H9 (cell line): ENCODE data around the gene SRPX2. TPM values are rescaled to one million over a fixed set of nuclear protein-coding genes. Genes with fewer than 3 reads are reported as not detected.

Experiments
- DNase-seq: peaks from one replicate; pipeline ENCODE4 v3.0.0-alpha.2; 2017
- H2AFZ ChIP-seq: one replicate; pipeline ENCODE4 v1.6.1; 2013; ENCODE audit warnings: mild to moderate bottlenecking, low read length, control low read depth, moderate library complexity
- H2AK5ac ChIP-seq: 2 replicates; pipeline ENCODE4 v1.6.1; 2013; ENCODE audit warnings: low read length, control low read depth, mixed read lengths; ENCODE audit not compliant: insufficient read length
- H2BK120ac ChIP-seq: one replicate; pipeline ENCODE4 v1.6.1; 2013; ENCODE audit warnings: low read depth, mild to moderate bottlenecking, low read length, control low read depth, inconsistent platforms; ENCODE audit not compliant: poor library complexity, severe bottlenecking
- H2BK12ac ChIP-seq: 2 replicates; pipeline ENCODE4 v1.6.1; 2013; ENCODE audit warnings: low read length, control low read depth, mixed read lengths, low read depth; ENCODE audit not compliant: insufficient read length
- H2BK15ac ChIP-seq: 2 replicates; pipeline ENCODE4 v1.6.1; 2013; ENCODE audit warnings: low read depth, low read length, control low read depth
- H2BK20ac ChIP-seq: one replicate; pipeline ENCODE4 v1.6.1; 2013; ENCODE audit warnings: low read depth, mild to moderate bottlenecking, low read length, control low read depth, inconsistent platforms; ENCODE audit not compliant: poor library complexity, severe bottlenecking
- H2BK5ac ChIP-seq: 2 replicates; pipeline ENCODE4 v1.6.1; 2013; ENCODE audit warnings: low read length, control low read depth, mixed read lengths; ENCODE audit not compliant: insufficient read length
- H3K14ac ChIP-seq: 2 replicates; pipeline ENCODE4 v1.6.1; 2013; ENCODE audit warnings: low read length, control low read depth; ENCODE audit not compliant: insufficient read depth
- H3K18ac ChIP-seq: 2 replicates; pipeline ENCODE4 v1.6.1; 2013; ENCODE audit warnings: low read depth, mild to moderate bottlenecking, mixed read lengths, low read length, control low read depth; ENCODE audit not compliant: insufficient read length
- H3K23ac ChIP-seq: 2 replicates; pipeline ENCODE4 v1.6.1; 2013; ENCODE audit warnings: low read length, control low read depth, mixed read lengths, low read depth; ENCODE audit not compliant: insufficient read length
- H3K23me2 ChIP-seq: 2 replicates; pipeline ENCODE4 v1.6.1; 2013; ENCODE audit warnings: low read depth, mild to moderate bottlenecking, mixed read lengths, low read length, control low read depth; ENCODE audit not compliant: insufficient read length, poor library complexity, severe bottlenecking
- H3K27ac ChIP-seq: 2 replicates; pipeline ENCODE4 v1.5.1; 2013; ENCODE audit warnings: low read length, control low read depth, mixed read lengths, low read depth; ENCODE audit not compliant: insufficient read length
- H3K27me3 ChIP-seq: 2 replicates; pipeline ENCODE4 v1.6.1; 2013; ENCODE audit warnings: low read length, control low read depth, inconsistent platforms; ENCODE audit not compliant: insufficient read depth
- H3K4ac ChIP-seq: 2 replicates; pipeline ENCODE4 v1.6.1; 2013; ENCODE audit warnings: low read depth, mild to moderate bottlenecking, control low read depth, inconsistent platforms, low read length, moderate library complexity
- H3K4me1 ChIP-seq: 2 replicates; pipeline ENCODE4 v1.6.1; 2013; ENCODE audit warnings: low read length, control low read depth, inconsistent platforms; ENCODE audit not compliant: insufficient read depth
- H3K4me2 ChIP-seq: 2 replicates; pipeline ENCODE4 v1.6.1; 2013; ENCODE audit warnings: low read length, control low read depth, mixed read lengths; ENCODE audit not compliant: insufficient read length, insufficient read depth
- H3K56ac ChIP-seq: 2 replicates; pipeline ENCODE4 v1.6.1; 2013; ENCODE audit warnings: low read depth, mild to moderate bottlenecking, mixed read lengths, low read length, control low read depth; ENCODE audit not compliant: insufficient read length
- H3K79me1 ChIP-seq: 2 replicates; pipeline ENCODE4 v1.6.1; 2013; ENCODE audit warnings: low read depth, mild to moderate bottlenecking, moderate library complexity, low read length, control low read depth, inconsistent platforms; ENCODE audit not compliant: insufficient read depth, poor library complexity, severe bottlenecking
- H3K79me2 ChIP-seq: 2 replicates; pipeline ENCODE4 v1.6.1; 2013; ENCODE audit warnings: low read length, control low read depth, inconsistent platforms; ENCODE audit not compliant: insufficient read depth
- H3K9ac ChIP-seq: 2 replicates; pipeline ENCODE4 v1.6.1; 2013; ENCODE audit warnings: low read length, control low read depth, mixed read lengths; ENCODE audit not compliant: insufficient read length; ENCODE audit errors: extremely low read depth
- H3K9me3 ChIP-seq: one replicate; pipeline ENCODE4 v1.6.1; 2013; ENCODE audit warnings: low read depth, low read length, inconsistent platforms; ENCODE audit not compliant: control insufficient read depth
- H3T11ph ChIP-seq: one replicate; pipeline ENCODE4 v1.6.1; 2013; ENCODE audit warnings: mild to moderate bottlenecking, low read length, control low read depth, inconsistent platforms
- H4K20me1 ChIP-seq: one replicate; pipeline ENCODE4 v1.6.1; 2013; ENCODE audit not compliant: control insufficient read depth, insufficient read length, insufficient read depth
- H4K5ac ChIP-seq: 2 replicates; pipeline ENCODE4 v1.6.1; 2013; ENCODE audit warnings: low read depth, mild to moderate bottlenecking, mixed read lengths, low read length, control low read depth; ENCODE audit not compliant: insufficient read length
- H4K8ac ChIP-seq: replicated peaks from 2 replicates; pipeline ENCODE4 v1.6.1; 2013; ENCODE audit warnings: low read length, control low read depth, mixed read lengths, low read depth; ENCODE audit not compliant: insufficient read length
- H4K91ac ChIP-seq: 2 replicates; pipeline ENCODE4 v1.6.1; 2013; ENCODE audit warnings: low read depth, mild to moderate bottlenecking, moderate library complexity, mixed read lengths, low read length, control low read depth; ENCODE audit not compliant: insufficient read length
- H3K27ac Mint-ChIP-seq, 3 experiments: 2 replicates in 2 of 3; 3 replicates in 1 of 3; pipeline ENCODE4 v1.8.0; 2020 to 2021; ENCODE audit warnings: mixed read lengths in 3 of 3, mild to moderate bottlenecking in 1 of 3, moderate library complexity in 1 of 3
- H3K27me3 Mint-ChIP-seq: 2 replicates; pipeline ENCODE4 v1.8.0; 2021; ENCODE audit warnings: low read depth, mild to moderate bottlenecking, moderate library complexity, mixed read lengths
- H3K36me3 Mint-ChIP-seq, 3 experiments: 2 replicates in 2 of 3; 3 replicates in 1 of 3; pipeline ENCODE4 v1.8.0; 2020 to 2021; ENCODE audit warnings: low read depth in 3 of 3, mixed read lengths in 3 of 3; ENCODE audit not compliant: insufficient read depth in 1 of 3
- H3K4me1 Mint-ChIP-seq, 2 experiments: 2 replicates each; pipeline ENCODE4 v1.8.0; 2020; ENCODE audit warnings: mixed read lengths in 2 of 2
- H3K4me3 Mint-ChIP-seq, 2 experiments: 2 replicates in 1 of 2; 3 replicates in 1 of 2; pipeline ENCODE4 v1.8.0; 2020 to 2021; ENCODE audit warnings: mild to moderate bottlenecking in 2 of 2, mixed read lengths in 2 of 2, moderate library complexity in 1 of 2
- H3K9me3 Mint-ChIP-seq, 2 experiments: 2 replicates in 1 of 2; 3 replicates in 1 of 2; pipeline ENCODE4 v1.8.0; 2020; ENCODE audit warnings: mild to moderate bottlenecking in 2 of 2, mixed read lengths in 2 of 2, moderate library complexity in 1 of 2
- CTCF ChIP-seq: fragments of 200-600 bp; sonication (generic); conservative IDR thresholded peaks from 3 replicates; pipeline ENCODE4 v1.8.0; 2021; ENCODE audit warnings: antibody characterized with exemption, mild to moderate bottlenecking
- total RNA-seq: library from RNA; stranded (reverse); gene quantifications from 2 replicates; pipeline ENCODE4 v1.2.1, GENCODE V29; 2021

SRPX2 gene
- total RNA-seq, 1 experiment from 2014 or later = not detected

GRCh38 chrX:100600340-100600739 is 43.7 kb upstream of the SRPX2 start:
- Histone ChIP-seq H3K56ac (no peak overlapping the region), H2BK120ac (no peak overlapping the region), H2AFZ (no peak overlapping the region), H3T11ph (no peak overlapping the region), H4K8ac (no peak overlapping the region), H3K18ac (no peak overlapping the region), H4K5ac (no peak overlapping the region), H3K23me2 (no peaks in the 10 kb centered on the region), H3K4me2 (no peak overlapping the region), H2BK5ac (no peak overlapping the region), H2BK12ac (no peak overlapping the region), H3K9me3 (no peaks in the 10 kb centered on the region), H3K9ac (no peak overlapping the region), H2BK20ac (no peak overlapping the region), H2AK5ac (no peak overlapping the region), H3K27me3 (no peaks in the 10 kb centered on the region), H3K4ac (no peak overlapping the region), H3K79me2 (no peaks in the 10 kb centered on the region), H2BK15ac (no peak overlapping the region), H3K4me1 (no peaks in the 10 kb centered on the region; the same call in 1 of the 2 replicates), H3K23ac (no peak overlapping the region), H4K91ac (no peak overlapping the region), H3K27ac (no peak overlapping the region), H3K14ac (no peak overlapping the region), H3K79me1 (no peaks in the 10 kb centered on the region), H4K20me1 (no peaks in the 10 kb centered on the region)
- TF ChIP-seq CTCF = no peak
- Mint-ChIP-seq H3K4me3 (no peak overlapping the region), H3K36me3 (no peaks in the 10 kb centered on the region; a peak in 1 of 7 replicates), H3K4me1 (peaks cover 17 to 34% of the 10 kb centered on the region in 2 experiments), H3K27me3 (no peaks in the 10 kb centered on the region), H3K27ac (no peak overlapping the region), H3K9me3 (peaks cover 0 to 70% of the 10 kb centered on the region in 2 experiments; a peak in 3 of 5 replicates)
- DNase-seq = no peak
